Endothelial cell (in vitro differentiated cells): ENCODE data around the gene CPNE9. TPM values are rescaled to one million over a fixed set of nuclear protein-coding genes. Genes with fewer than 3 reads are reported as not detected.
A peak's percentile ranks its signal among the peaks of the same experiment; 100 is the strongest.

ENCODE experiments used
- DNase-seq: peaks from one replicate; pipeline ENCODE4 v3.0.0; 2021; ENCODE audit warnings: low spot score
- H3K27ac Mint-ChIP-seq: one replicate; pipeline ENCODE4 v1.8.0; 2021; ENCODE audit warnings: mixed read lengths, inconsistent platforms; ENCODE audit not compliant: unreplicated experiment
- H3K27me3 Mint-ChIP-seq: one replicate; pipeline ENCODE4 v1.8.0; 2021; ENCODE audit warnings: mild to moderate bottlenecking, moderate library complexity, mixed read lengths, inconsistent platforms; ENCODE audit not compliant: unreplicated experiment
- H3K36me3 Mint-ChIP-seq: one replicate; pipeline ENCODE4 v1.8.0; 2021; ENCODE audit warnings: mild to moderate bottlenecking, low read depth, mixed read lengths, inconsistent platforms; ENCODE audit not compliant: unreplicated experiment
- H3K4me1 Mint-ChIP-seq: one replicate; pipeline ENCODE4 v1.8.0; 2021; ENCODE audit warnings: mild to moderate bottlenecking, mixed read lengths, inconsistent platforms; ENCODE audit not compliant: unreplicated experiment
- H3K4me3 Mint-ChIP-seq: one replicate; pipeline ENCODE4 v1.8.0; 2021; ENCODE audit warnings: mild to moderate bottlenecking, mixed read lengths, inconsistent platforms; ENCODE audit not compliant: unreplicated experiment
- H3K9me3 Mint-ChIP-seq: one replicate; pipeline ENCODE4 v1.8.0; 2021; ENCODE audit warnings: mixed read lengths, inconsistent platforms; ENCODE audit not compliant: unreplicated experiment
- CTCF ChIP-seq: fragments of 200-600 bp; sonication (generic); IDR thresholded peaks from one replicate; pipeline ENCODE4 v1.5.0; 2021; ENCODE audit warnings: antibody characterized with exemption; ENCODE audit not compliant: unreplicated experiment
- total RNA-seq: library from RNA; stranded (reverse); fragmentation: NEBNext Ultra II Directional; extraction: Animal tissue kit (Norgen Biotek cat#: 25700); gene quantifications from one replicate; pipeline ENCODE4 v1.2.1, GENCODE V29; 2021; ENCODE audit not compliant: unreplicated experiment

Gene CPNE9
- total RNA-seq, 1 donor from 2014 or later, result 0.31 TPM

- no peak for DNase-seq
- Mint-ChIP-seq H3K4me3 (no peak overlapping the region), H3K4me1 (peaks cover 42% of the 10 kb centered on the region), H3K27ac (peak overlapping the region; percentile 7), H3K27me3 (peaks cover 22% of the 10 kb centered on the region), H3K36me3 (peaks cover 17% of the 10 kb centered on the region), H3K9me3 (no peaks in the 10 kb centered on the region)
- TF ChIP-seq CTCF, result no peak
These were observed 25.8 kb downstream of the CPNE9 start for GRCh38 chr3:9729419-9729818.

- Mint-ChIP-seq H3K27ac (peak overlapping the region; percentile 92), H3K4me3 (peak overlapping the region; percentile 94), H3K9me3 (no peaks in the 10 kb centered on the region), H3K4me1 (peaks cover 48% of the 10 kb centered on the region), H3K27me3 (peaks cover 23% of the 10 kb centered on the region), H3K36me3 (peaks cover 25% of the 10 kb centered on the region)
- no peak for TF ChIP-seq CTCF
- no peak for DNase-seq
These were observed 27.1 kb downstream of the CPNE9 start for GRCh38 chr3:9730657-9731205.

- Mint-ChIP-seq H3K27ac (peak within 1 kb of the TSS; percentile 96), H3K9me3 (no peaks in the 10 kb centered on the region), H3K27me3 (peaks cover 21% of the 10 kb centered on the region), H3K36me3 (peaks cover 29% of the 10 kb centered on the region), H3K4me1 (peaks cover 51% of the 10 kb centered on the region), H3K4me3 (peak within 1 kb of the TSS; percentile 98)
- no peak for TF ChIP-seq CTCF
- peak; percentile 99 for DNase-seq
These were observed 27.8 kb downstream of the CPNE9 start, which contains the start of gene BRPF1 for GRCh38 chr3:9731206-9732079. BRPF1 (plus strand) TSS chr3:9731735; CDS start chr3:9734141, 2,406 bp downstream.

- H3K27ac Mint-ChIP-seq, result peak overlapping the region; percentile 80
- peaks cover 33% of the 10 kb centered on the region for H3K36me3 Mint-ChIP-seq
- peak; percentile 57 for DNase-seq
- no peak for TF ChIP-seq CTCF
- H3K4me1 Mint-ChIP-seq, result peaks cover 47% of the 10 kb centered on the region
- H3K9me3 Mint-ChIP-seq, result no peaks in the 10 kb centered on the region
- peaks cover 21% of the 10 kb centered on the region for H3K27me3 Mint-ChIP-seq
- peak overlapping the region; percentile 98 for H3K4me3 Mint-ChIP-seq
These were observed 28.6 kb downstream of the CPNE9 start for GRCh38 chr3:9732080-9732739.
